Adrenal gland (tissue), 5 donors: ENCODE data around the gene BRSK2.

Experiments used
- CTCF ChIP-seq, 6 experiments: fragments of 450-650 bp in 4 of 6; fragments of 200-600 bp in 2 of 6; sonication (generic) in 1 of 6; IDR thresholded peaks; 1 replicate in 5 of 6; 2 replicates in 1 of 6; pipeline versions ENCODE4 v1.5.1 to v1.8.0; 2016 to 2021; ENCODE audit warnings: antibody characterized with exemption in 6 of 6, mild to moderate bottlenecking in 2 of 6, moderate library complexity in 1 of 6
- POLR2A ChIP-seq, 2 donors: fragments of 450-650 bp; IDR thresholded peaks; one replicate each; pipeline ENCODE4 v1.6.1; 2017; ENCODE audit warnings: antibody characterized with exemption in 2 of 2, mild to moderate bottlenecking in 2 of 2, moderate library complexity in 1 of 2
- donor health status: DM: no; HTN: no; CAD: no.

GRCh38 chr11:1450344-1450875, 60.7 kb downstream of the BRSK2 start:
- TF ChIP-seq POLR2A (IDR thresholded peaks at IDR 0.05) = no peak
- TF ChIP-seq CTCF (IDR thresholded peaks at IDR 0.05) = no peak
